Measurements from ENCODE around the gene ERGIC3. TPM values are rescaled to one million over a fixed set of nuclear protein-coding genes. Genes with fewer than 3 reads are reported as not detected.

The ERGIC3 gene
- polyA plus RNA-seq, 1 donor (not counting 4 experiments of a cell fraction or from before 2014, with no cell fraction given) = 201 TPM

- FAIRE-seq (no peak), DNase-seq (ENCODE audit: low read depth, low spot score) (no peak)
- H4K20me1 ChIP-seq (ENCODE audit: control insufficient read depth, extremely low read depth, insufficient read depth, low read length) = no peaks in the 10 kb centered on the region
- no peak overlapping the region for H3K9ac ChIP-seq (ENCODE audit: control insufficient read depth, extremely low read depth, insufficient read depth, low read length)
- H3K79me2 ChIP-seq (ENCODE audit: control insufficient read depth, insufficient read depth, low read length) = no peaks in the 10 kb centered on the region
- no peak overlapping the region for H2AFZ ChIP-seq (ENCODE audit: control insufficient read depth, low read length)
- no peaks in the 10 kb centered on the region for H3K36me3 ChIP-seq (ENCODE audit: control insufficient read depth in 2 of 2, extremely low read depth in 1 of 2, insufficient read depth in 2 of 2, low read length in 2 of 2)
- H3K9me3 ChIP-seq (ENCODE audit: control insufficient read depth, low read depth, low read length) = no peaks in the 10 kb centered on the region
- H3K9me1 ChIP-seq (ENCODE audit: control insufficient read depth, extremely low read depth, insufficient read depth, low read length) = no peaks in the 10 kb centered on the region
- dilution Hi-C loops (cut with MboI; ENCODE audit: extremely low pct_ligation_motif_present, low sequenced_read_pairs) = no loop called here
- TF ChIP-seq CTCF (optimal IDR thresholded peaks at IDR 0.05 in 1 of 3, IDR thresholded peaks at IDR 0.05 in 1 of 3, conservative IDR thresholded peaks at IDR 0.05 in 1 of 3; ENCODE audit: extremely low read depth in 1 of 3, insufficient read depth in 2 of 3, low read length in 3 of 3) (no peak), EZH2 (IDR thresholded peaks at IDR 0.05; ENCODE audit: low read length) (no peak)
- H3K27me3 ChIP-seq (ENCODE audit: control insufficient read depth, extremely low read depth, insufficient read depth, low read length) = peaks cover 38% of the 10 kb centered on the region
- H3K4me3 ChIP-seq (ENCODE audit: control insufficient read depth in 2 of 3, extremely low read depth in 1 of 3, insufficient read depth in 2 of 3, low read depth in 1 of 3, low read length in 3 of 3) = no peak overlapping the region
- H3K27ac ChIP-seq (ENCODE audit: control insufficient read depth, insufficient read depth, low read length) = no peak overlapping the region
- no peak overlapping the region for H3K4me2 ChIP-seq (ENCODE audit: control insufficient read depth, extremely low read depth, insufficient read depth, low read depth, low read length)
- H3K4me1 ChIP-seq (ENCODE audit: control insufficient read depth, extremely low read depth, insufficient read depth, low read length) = peaks cover 14% of the 10 kb centered on the region
These were observed 61.1 kb downstream of the ERGIC3 start for GRCh38 chr20:35602851-35603495.

DNA sequence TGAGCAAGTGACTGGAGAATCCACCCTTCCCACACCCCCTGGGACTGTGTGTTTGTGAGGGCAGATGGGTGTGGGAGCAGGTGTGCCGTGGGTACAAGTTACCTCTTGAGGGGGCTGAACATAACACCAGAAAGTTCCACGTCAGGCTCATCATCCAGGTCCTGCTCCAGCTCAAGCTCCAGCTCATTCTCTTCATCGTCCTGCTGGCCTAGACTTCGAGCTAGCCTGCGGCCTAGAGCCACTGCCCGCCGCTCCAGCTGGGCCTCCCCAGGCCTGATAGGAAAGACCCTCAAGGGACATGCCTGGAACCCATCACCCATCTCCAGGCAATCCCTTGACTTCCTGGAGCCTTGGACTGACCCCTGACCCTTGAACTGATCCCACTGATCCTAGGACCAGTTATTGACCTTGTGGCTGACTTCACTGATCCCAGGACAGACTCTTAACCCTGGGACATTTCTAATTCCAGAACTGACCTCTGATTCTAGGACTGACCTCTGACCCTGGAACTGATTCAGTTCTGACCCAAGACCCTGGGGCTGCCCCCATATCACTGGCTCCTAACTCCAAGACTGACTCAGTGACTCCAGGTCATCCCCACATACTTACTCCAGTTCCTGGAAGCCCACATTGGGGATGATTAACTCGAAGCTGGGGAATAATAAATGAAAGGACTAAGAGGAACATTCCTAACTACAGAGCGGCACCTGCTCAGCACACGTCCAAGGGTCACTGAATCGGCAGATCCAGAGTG, 62.0 kb downstream of the ERGIC3 start:
- no peaks in the 10 kb centered on the region for H3K9me3 ChIP-seq (ENCODE audit: control insufficient read depth, low read depth, low read length)
- H3K4me3 ChIP-seq (ENCODE audit: control insufficient read depth in 2 of 3, extremely low read depth in 1 of 3, insufficient read depth in 2 of 3, low read depth in 1 of 3, low read length in 3 of 3) = no peak overlapping the region
- peaks cover 14% of the 10 kb centered on the region for H3K4me1 ChIP-seq (ENCODE audit: control insufficient read depth, extremely low read depth, insufficient read depth, low read length)
- H3K4me2 ChIP-seq (ENCODE audit: control insufficient read depth, extremely low read depth, insufficient read depth, low read depth, low read length) = no peak overlapping the region
- TF ChIP-seq EZH2 (IDR thresholded peaks at IDR 0.05; ENCODE audit: low read length) (no peak), CTCF (optimal IDR thresholded peaks at IDR 0.05 in 1 of 3, IDR thresholded peaks at IDR 0.05 in 1 of 3, conservative IDR thresholded peaks at IDR 0.05 in 1 of 3; ENCODE audit: extremely low read depth in 1 of 3, insufficient read depth in 2 of 3, low read length in 3 of 3) (no peak)
- FAIRE-seq (no peak), DNase-seq (ENCODE audit: low read depth, low spot score) (no peak)
- no peak overlapping the region for H3K27ac ChIP-seq (ENCODE audit: control insufficient read depth, insufficient read depth, low read length)
- no peaks in the 10 kb centered on the region for H4K20me1 ChIP-seq (ENCODE audit: control insufficient read depth, extremely low read depth, insufficient read depth, low read length)
- H3K79me2 ChIP-seq (ENCODE audit: control insufficient read depth, insufficient read depth, low read length) = no peaks in the 10 kb centered on the region
- H3K9ac ChIP-seq (ENCODE audit: control insufficient read depth, extremely low read depth, insufficient read depth, low read length) = no peak overlapping the region
- peaks cover 30% of the 10 kb centered on the region for H3K27me3 ChIP-seq (ENCODE audit: control insufficient read depth, extremely low read depth, insufficient read depth, low read length)
- H3K36me3 ChIP-seq (ENCODE audit: control insufficient read depth in 2 of 2, extremely low read depth in 1 of 2, insufficient read depth in 2 of 2, low read length in 2 of 2) = no peaks in the 10 kb centered on the region
- dilution Hi-C loops (cut with MboI; ENCODE audit: extremely low pct_ligation_motif_present, low sequenced_read_pairs) = no loop called here
- no peak overlapping the region for H2AFZ ChIP-seq (ENCODE audit: control insufficient read depth, low read length)
- no peaks in the 10 kb centered on the region for H3K9me1 ChIP-seq (ENCODE audit: control insufficient read depth, extremely low read depth, insufficient read depth, low read length)

Measured in keratinocyte (primary cell).